Measurements from ENCODE around the gene GJA5.

Gene GJA5

GRCh38 chr1:147729315-147729714 is 31.1 kb downstream of the GJA5 start:
- DNase-seq: no peak

DNA sequence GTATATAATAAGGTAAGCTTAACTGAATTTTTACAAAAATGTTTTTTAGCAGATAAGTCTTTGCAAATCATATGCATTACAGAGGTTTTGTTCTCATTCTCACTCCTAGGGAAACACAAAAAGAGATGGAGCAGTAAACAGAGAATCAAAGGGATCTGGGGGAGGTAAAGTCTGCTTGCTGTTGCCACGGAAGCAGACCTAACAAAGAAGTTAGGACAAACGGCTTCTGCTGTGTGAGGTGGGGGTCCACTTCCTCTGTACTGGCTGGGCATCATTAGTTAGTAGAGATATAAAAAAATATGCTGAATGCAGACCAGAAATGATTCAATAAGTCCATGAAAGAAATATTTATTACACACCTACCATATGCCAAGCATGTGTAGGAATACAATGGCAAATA is 34.2 kb downstream of the GJA5 start:
- DNase-seq: no peak

- DNase-seq: no peak
These were observed 34.7 kb downstream of the GJA5 start for GRCh38 chr1:147725685-147726084.

DNA sequence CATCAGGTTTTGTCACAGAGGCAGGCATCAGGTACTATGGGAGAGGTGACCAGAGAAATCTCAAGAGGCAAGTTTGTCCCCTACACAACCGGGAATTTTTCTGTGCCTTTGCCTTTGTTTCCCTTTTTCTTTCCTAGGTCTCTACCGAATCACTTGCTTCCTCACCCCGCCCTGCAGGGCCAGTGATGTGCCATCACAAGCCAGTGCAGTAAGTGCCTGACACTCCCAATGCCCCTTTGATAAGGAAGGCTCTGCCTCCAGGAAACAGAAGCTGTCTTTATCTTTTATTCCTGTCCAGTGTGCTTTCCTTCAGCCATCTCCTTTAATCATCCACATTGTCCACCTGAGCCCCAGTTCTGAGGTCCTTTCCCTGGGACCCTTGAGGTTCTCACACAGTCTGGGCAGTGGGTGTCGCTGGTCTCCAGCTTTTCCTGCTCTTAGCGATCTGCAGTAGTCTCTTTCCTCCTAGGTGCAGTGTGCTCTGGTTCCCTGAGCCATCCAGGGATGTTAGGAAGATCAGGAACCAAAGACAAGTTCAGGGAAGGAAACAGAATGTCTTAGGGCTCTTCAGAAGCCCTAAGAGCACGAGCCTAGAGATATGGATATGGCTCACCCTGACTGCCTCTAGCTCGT is 36.6 kb downstream of the GJA5 start:
- peak in 3 of 58 donors; percentile 1 to 9 (median 6) for DNase-seq

DNA sequence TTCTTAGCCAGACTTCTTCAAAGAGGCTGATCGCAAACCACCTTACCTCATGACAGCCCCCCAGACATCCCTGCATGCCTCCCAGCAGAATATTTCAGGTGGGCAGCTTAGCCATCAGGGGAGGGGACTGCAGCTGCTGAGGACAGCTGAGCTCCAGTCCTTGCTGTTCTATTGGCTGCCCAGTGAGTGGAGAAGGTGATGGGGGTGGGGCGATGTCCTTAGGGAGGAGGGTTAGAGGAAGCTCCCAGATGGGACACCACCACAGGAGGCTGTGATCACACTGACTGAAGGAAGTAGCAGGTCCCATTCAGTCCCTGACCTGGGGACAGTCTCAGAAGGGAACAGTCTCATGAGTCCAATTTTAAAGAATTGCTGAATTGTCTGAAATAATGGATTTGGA is 38.3 kb downstream of the GJA5 start:
- no peak for DNase-seq

- DNase-seq: no peak
These were observed 38.7 kb downstream of the GJA5 start for GRCh38 chr1:147721716-147722115.

GRCh38 chr1:147720557-147720956 is 39.8 kb downstream of the GJA5 start:
- no peak for DNase-seq

DNA sequence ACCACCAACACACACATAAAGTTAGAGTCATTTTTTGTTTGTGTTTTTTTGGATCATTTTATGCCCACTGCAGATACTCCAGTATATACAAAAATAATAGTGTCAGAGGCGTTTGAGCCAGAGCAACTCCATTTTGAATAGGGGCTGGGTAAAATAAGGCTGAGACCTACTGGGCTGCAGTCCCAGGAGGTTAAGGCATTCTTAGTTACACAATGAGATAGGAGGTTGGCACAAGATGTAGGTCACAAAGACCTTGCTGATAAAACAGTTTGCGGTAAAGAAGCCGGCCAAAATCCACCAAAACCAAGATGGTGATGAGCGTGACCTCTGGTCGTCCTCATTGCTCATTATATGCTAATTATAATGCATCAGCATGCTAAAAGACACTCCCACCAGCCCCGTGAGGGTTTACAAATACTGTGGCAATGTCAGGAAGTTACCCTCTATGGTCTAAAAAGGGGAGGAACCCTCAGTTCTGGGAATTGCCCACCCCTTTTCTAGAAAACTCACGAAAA is 40.6 kb downstream of the GJA5 start:
- DNase-seq: no peak

- no peak for DNase-seq
These were observed 41.2 kb downstream of the GJA5 start for GRCh38 chr1:147719029-147719698.

GRCh38 chr1:147717706-147718097 is 42.7 kb downstream of the GJA5 start:
- no peak for DNase-seq

- DNase-seq: no peak
These were observed 43.2 kb downstream of the GJA5 start for GRCh38 chr1:147717051-147717705.

GRCh38 chr1:147712605-147713004 is 47.8 kb downstream of the GJA5 start:
- DNase-seq: no peak
